DOHH2 (cell line): ENCODE measurements around the gene PIGO.

Experiments used
- H3F3A ChIP-seq: fragments of 200-600 bp; sonication (generic), shearing (Covaris generic); 2 replicates; pipeline ENCODE4 v1.6.0; 2016; ENCODE audit warnings: antibody characterized with exemption, mild to moderate bottlenecking; ENCODE audit not compliant: control insufficient read depth, insufficient read depth
- H3K27ac ChIP-seq: fragments of 200-600 bp; sonication (generic); 2 replicates; pipeline ENCODE4 v1.5.1; 2014; ENCODE audit warnings: low read depth, mild to moderate bottlenecking, low read length, moderate library complexity
- H3K27me3 ChIP-seq: fragments of 200-600 bp; sonication (generic); 2 replicates; pipeline ENCODE4 v1.6.1; 2014; ENCODE audit warnings: mild to moderate bottlenecking, low read length, mixed read lengths; ENCODE audit not compliant: control insufficient read depth
- H3K36me3 ChIP-seq: fragments of 200-600 bp; sonication (generic); 2 replicates; pipeline ENCODE4 v1.6.1; 2014; ENCODE audit warnings: mild to moderate bottlenecking, low read length, moderate library complexity, mixed read lengths; ENCODE audit not compliant: control insufficient read depth
- H3K4me1 ChIP-seq: fragments of 200-600 bp; sonication (generic); 2 replicates; pipeline ENCODE4 v1.6.1; 2014; ENCODE audit warnings: mild to moderate bottlenecking, low read length, mixed read lengths; ENCODE audit not compliant: control insufficient read depth
- H3K4me2 ChIP-seq: fragments of 200-600 bp; sonication (generic); 2 replicates; pipeline ENCODE4 v1.6.0; 2014; ENCODE audit warnings: mild to moderate bottlenecking, low read length, moderate library complexity
- H3K4me3 ChIP-seq: fragments of 200-600 bp; sonication (generic); 2 replicates; pipeline ENCODE4 v1.5.1; 2014; ENCODE audit warnings: mild to moderate bottlenecking, low read length, mixed read lengths
- H3K79me2 ChIP-seq: fragments of 200-600 bp; sonication (generic); 2 replicates; pipeline ENCODE4 v1.6.1; 2014; ENCODE audit warnings: mild to moderate bottlenecking, low read length, mixed read lengths; ENCODE audit not compliant: control insufficient read depth
- H3K9me2 ChIP-seq: fragments of 200-600 bp; sonication (generic); replicated peaks from 2 replicates; pipeline ENCODE4 v1.6.1; 2014; ENCODE audit warnings: mild to moderate bottlenecking, low read length, mixed read lengths; ENCODE audit not compliant: control insufficient read depth
- H3K9me3 ChIP-seq: fragments of 200-600 bp; sonication (generic); 2 replicates; pipeline ENCODE4 v1.6.1; 2014; ENCODE audit warnings: antibody characterized with exemption, low read length, mixed read lengths; ENCODE audit not compliant: control insufficient read depth, insufficient read depth
- H4K20me1 ChIP-seq: fragments of 200-600 bp; sonication (generic); 2 replicates; pipeline ENCODE4 v1.6.0; 2014; ENCODE audit warnings: low read depth, mild to moderate bottlenecking, antibody characterized with exemption, low read length, moderate library complexity; ENCODE audit not compliant: control insufficient read depth, insufficient read depth
- EZH2phosphoT487 ChIP-seq: fragments of 200-600 bp; sonication (generic); IDR thresholded peaks from 2 replicates; pipeline ENCODE4 v1.6.1; 2017; ENCODE audit warnings: borderline replicate concordance, mild to moderate bottlenecking, antibody characterized with exemption, low read length, moderate library complexity, mixed read lengths
- TF ChIP-seq, protein P1 (sequence below): fragments of 200-600 bp; sonication (generic); IDR thresholded peaks from one replicate; pipeline ENCODE4 v1.5.1; 2014; ENCODE audit warnings: antibody characterized with exemption, mild to moderate bottlenecking, low read depth, low read length; ENCODE audit not compliant: poor library complexity, severe bottlenecking

The PIGO gene

DNA sequence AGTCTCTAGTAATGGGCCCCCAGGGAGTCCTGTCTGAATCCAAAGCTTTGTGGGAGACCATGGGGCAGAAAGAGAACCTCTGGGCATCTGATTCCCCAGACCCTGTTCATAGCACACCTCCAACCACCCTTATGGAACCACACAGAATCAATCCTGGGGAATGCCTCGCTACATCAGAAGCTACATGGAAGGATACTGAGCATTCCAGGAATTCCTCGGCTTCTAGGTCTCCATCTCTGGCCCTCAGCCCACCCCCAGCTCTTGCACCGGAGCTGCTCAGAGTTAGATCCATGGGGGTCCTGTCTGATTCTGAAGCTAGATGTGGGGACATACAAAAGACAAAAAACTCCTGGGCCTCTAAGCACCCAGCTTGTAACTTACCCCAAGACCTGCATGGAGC is 52.3 kb downstream of the PIGO start:
- Histone ChIP-seq H3K36me3 (no peaks in the 10 kb centered on the region), H3K4me2 (no peak overlapping the region), H4K20me1 (no peaks in the 10 kb centered on the region), H3K9me2 (no peaks in the 10 kb centered on the region), H3K27me3 (no peaks in the 10 kb centered on the region), H3K27ac (no peak overlapping the region), H3K4me3 (no peak overlapping the region), H3F3A (peaks cover 4% of the 10 kb centered on the region; the same call in 1 of the 2 replicates), H3K9me3 (no peaks in the 10 kb centered on the region), H3K4me1 (peaks cover 4% of the 10 kb centered on the region; the same call in 1 of the 2 replicates), H3K79me2 (no peaks in the 10 kb centered on the region)
- no peak for TF ChIP-seq EZH2phosphoT487
- TF ChIP-seq, protein P1, sequence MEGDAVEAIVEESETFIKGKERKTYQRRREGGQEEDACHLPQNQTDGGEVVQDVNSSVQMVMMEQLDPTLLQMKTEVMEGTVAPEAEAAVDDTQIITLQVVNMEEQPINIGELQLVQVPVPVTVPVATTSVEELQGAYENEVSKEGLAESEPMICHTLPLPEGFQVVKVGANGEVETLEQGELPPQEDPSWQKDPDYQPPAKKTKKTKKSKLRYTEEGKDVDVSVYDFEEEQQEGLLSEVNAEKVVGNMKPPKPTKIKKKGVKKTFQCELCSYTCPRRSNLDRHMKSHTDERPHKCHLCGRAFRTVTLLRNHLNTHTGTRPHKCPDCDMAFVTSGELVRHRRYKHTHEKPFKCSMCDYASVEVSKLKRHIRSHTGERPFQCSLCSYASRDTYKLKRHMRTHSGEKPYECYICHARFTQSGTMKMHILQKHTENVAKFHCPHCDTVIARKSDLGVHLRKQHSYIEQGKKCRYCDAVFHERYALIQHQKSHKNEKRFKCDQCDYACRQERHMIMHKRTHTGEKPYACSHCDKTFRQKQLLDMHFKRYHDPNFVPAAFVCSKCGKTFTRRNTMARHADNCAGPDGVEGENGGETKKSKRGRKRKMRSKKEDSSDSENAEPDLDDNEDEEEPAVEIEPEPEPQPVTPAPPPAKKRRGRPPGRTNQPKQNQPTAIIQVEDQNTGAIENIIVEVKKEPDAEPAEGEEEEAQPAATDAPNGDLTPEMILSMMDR: no peak

DNA sequence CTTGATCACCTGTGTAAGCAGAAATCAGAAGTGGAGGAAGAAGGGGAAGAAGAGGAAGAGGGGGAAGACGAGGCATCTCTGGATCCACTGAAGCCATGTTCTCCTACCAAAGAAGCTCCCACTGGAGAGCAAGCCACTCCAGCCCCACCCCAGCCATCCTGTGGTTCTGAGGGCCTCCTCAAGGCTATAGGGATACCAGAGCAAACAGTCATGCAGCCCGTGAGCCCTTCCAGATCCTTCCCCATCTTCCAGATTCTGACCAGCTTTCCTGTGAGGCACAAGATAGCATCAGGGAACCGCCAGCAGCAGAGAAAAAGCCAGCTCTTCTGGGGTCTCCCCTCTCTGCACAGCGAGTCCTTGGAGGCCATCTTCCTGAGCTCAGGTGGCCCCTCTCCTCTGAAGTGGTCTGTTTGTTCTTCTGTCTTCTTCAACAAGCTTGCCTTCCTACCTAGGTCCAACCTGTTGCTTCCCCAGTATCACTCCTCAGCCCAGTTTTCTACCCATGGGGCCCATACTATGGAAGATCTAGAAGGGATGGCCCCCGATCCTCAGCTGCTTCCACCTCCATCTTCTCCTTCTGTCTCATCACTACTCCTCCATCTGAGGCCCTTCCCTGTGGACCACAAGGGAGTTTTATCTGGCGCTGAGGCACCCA is 53.4 kb downstream of the PIGO start:
- Histone ChIP-seq H3K27me3 (no peaks in the 10 kb centered on the region), H3K4me2 (no peak overlapping the region), H4K20me1 (no peaks in the 10 kb centered on the region), H3K36me3 (no peaks in the 10 kb centered on the region), H3K4me1 (peaks cover 4% of the 10 kb centered on the region; the same call in 1 of the 2 replicates), H3K27ac (no peak overlapping the region), H3F3A (peaks cover 4% of the 10 kb centered on the region; the same call in 1 of the 2 replicates), H3K79me2 (no peaks in the 10 kb centered on the region), H3K4me3 (no peak overlapping the region), H3K9me3 (no peaks in the 10 kb centered on the region), H3K9me2 (no peaks in the 10 kb centered on the region)
- TF ChIP-seq, protein P1: no peak
- no peak for TF ChIP-seq EZH2phosphoT487

DNA sequence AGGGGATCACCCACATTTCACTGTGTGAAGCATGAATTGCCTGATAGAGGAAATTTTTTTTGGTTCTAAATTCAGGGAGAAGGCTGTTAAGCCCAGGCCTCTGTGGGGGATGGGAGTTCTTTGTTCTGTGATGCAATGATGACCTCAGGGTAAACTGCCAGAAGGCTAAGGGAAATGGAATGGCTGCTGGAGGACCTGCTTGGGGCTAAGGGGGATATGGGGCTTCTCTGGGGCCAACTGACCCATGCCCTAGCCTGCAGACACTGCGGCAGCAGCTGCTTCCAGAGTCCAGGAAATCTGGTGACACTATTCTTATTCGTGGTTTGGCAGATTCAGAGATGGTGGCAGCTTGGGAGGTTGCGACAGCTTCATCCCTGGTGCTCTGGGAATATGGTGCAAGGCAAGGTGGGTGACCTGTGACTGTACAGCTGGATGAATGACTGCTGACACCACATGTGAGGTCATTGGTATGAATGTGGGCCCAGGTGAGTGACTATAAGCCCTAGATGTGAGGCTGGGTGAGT is 54.2 kb downstream of the PIGO start:
- no peaks in the 10 kb centered on the region for H3K36me3 ChIP-seq
- H3K27ac ChIP-seq: no peak overlapping the region

More for the DNA sequence above, 54.2 kb downstream of the PIGO start:
- Histone ChIP-seq H3F3A (peaks cover 4% of the 10 kb centered on the region; the same call in 1 of the 2 replicates), H4K20me1 (no peaks in the 10 kb centered on the region), H3K9me3 (no peaks in the 10 kb centered on the region), H3K4me2 (no peak overlapping the region), H3K4me1 (peaks cover 4% of the 10 kb centered on the region; the same call in 1 of the 2 replicates), H3K27me3 (no peaks in the 10 kb centered on the region), H3K79me2 (no peaks in the 10 kb centered on the region), H3K9me2 (no peaks in the 10 kb centered on the region), H3K4me3 (no peak overlapping the region)
- no peak for TF ChIP-seq EZH2phosphoT487
- TF ChIP-seq, protein P1: no peak
